GM19328 (cell line): ENCODE data around the gene MAS1.
"Not testable (repeated sequence)": the region's sequence is repeated elsewhere in the genome, so short reads cannot be mapped to it uniquely, and the experiment has no call there.

Experiments
- ATAC-seq: cut with Tn5 transposase; IDR thresholded peaks from one replicate; pipeline ENCODE4 v1.9.1; 2021; ENCODE audit warnings: mild to moderate bottlenecking, moderate library complexity; ENCODE audit not compliant: unreplicated experiment

MAS1 gene

GRCh38 chr6:159916237-159916636, 25.4 kb downstream of the MAS1 start:
- no peak for ATAC-seq

- ATAC-seq, result no peak
Measured at GRCh38 chr6:159916752-159917151, 26.0 kb downstream of the MAS1 start.

- ATAC-seq, result no peak
Measured at GRCh38 chr6:159919011-159919511, 28.3 kb downstream of the MAS1 start.

GRCh38 chr6:159919800-159920199, 29.0 kb downstream of the MAS1 start:
- ATAC-seq, result no peak

- not testable (repeated sequence) for ATAC-seq
Measured at GRCh38 chr6:159924150-159924549, 33.4 kb downstream of the MAS1 start.

- no peak for ATAC-seq
Measured at GRCh38 chr6:159926542-159927203, 35.9 kb downstream of the MAS1 start.

- no peak for ATAC-seq
Measured at GRCh38 chr6:159929819-159930218, 39.0 kb downstream of the MAS1 start.

- peak; percentile 87 for ATAC-seq
Measured at GRCh38 chr6:159931112-159931511, 40.3 kb downstream of the MAS1 start.

GRCh38 chr6:159931846-159932245, 41.1 kb downstream of the MAS1 start:
- peak; percentile 19 for ATAC-seq

GRCh38 chr6:159933077-159933476, 42.3 kb downstream of the MAS1 start:
- ATAC-seq, result no peak

- no peak for ATAC-seq
Measured at GRCh38 chr6:159934181-159934580, 43.4 kb downstream of the MAS1 start.

GRCh38 chr6:159935065-159935464, 44.3 kb downstream of the MAS1 start:
- no peak for ATAC-seq

- ATAC-seq, result no peak
Measured at GRCh38 chr6:159935633-159936032, 44.8 kb downstream of the MAS1 start.

GRCh38 chr6:159939591-159940016, 48.8 kb downstream of the MAS1 start:
- ATAC-seq, result no peak
